NCI-H2107 (cell line): ENCODE results near the gene SFTPB.
"Not testable (repeated sequence)": the region's sequence is repeated elsewhere in the genome, so short reads cannot be mapped to it uniquely, and the experiment has no call there.

Source experiments
- DNase-seq: peaks from one replicate; lab custom pipeline; 2025; lab: John Stamatoyannopoulos, UW

The SFTPB gene

DNA sequence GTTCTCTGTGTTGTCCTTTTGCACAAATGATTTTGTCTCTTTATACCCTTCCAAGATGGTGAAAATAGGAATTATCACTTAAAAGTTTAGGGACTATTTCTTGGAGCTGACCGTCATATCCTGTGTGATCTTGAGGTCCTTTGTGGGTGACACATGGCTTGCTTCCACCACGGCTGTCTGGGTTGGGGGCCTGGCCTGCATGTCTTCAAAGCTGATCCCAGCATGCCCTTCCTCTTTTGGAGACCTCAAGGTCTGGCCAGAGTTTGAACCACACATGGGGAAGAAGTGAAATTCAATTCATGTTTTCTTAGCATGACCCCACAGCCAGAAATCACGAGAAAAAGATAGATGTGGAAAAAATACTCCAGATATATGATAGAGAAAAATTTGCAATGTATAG is 14.0 kb downstream of the SFTPB start:
- DNase-seq = no peak

GRCh38 chr2:85652056-85652455 is 15.9 kb downstream of the SFTPB start:
- DNase-seq = no peak

- DNase-seq = no peak
Observed at GRCh38 chr2:85651097-85651496, 16.9 kb downstream of the SFTPB start.

DNA sequence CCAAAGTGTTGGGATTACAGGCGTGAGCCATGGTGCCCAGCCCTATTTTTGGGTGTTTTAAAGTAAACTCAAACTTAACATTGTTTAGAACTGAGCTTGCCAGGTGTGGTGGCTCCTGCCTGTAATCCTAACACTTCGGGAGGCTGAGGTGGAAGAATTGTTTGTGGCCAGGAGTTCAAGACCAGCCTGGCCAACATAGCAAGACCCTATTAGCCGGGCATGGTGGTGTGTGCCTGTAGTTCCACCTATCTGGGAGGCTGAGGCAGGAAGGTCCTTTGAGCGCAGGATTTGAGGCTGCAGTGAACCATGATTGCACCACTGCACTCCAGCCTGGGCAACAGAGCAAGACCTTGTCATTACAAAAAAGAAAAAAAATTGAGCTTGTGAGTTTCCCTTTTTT is 17.5 kb downstream of the SFTPB start:
- no peak for DNase-seq

- no peak for DNase-seq
Observed at GRCh38 chr2:85649201-85650190, 18.5 kb downstream of the SFTPB start.

DNA sequence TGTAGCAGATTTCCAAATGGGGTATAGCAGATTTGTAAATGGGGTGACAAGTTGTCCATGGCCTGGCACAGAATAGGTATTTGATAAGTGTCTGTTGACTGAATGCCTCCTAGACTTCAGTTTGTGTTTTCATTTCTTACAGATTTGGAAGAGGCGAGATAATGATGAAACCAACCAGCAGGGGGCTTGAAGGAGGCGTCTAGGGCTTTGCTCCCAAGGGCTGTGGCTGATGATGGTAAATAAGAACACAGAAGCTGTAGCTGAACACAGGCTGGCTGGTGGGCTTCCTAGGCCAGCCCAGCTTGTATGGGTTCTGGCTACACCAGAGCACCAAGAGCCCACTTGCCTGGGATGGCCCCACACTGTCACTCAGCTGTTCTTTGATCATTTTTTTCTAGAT is 19.4 kb downstream of the SFTPB start:
- DNase-seq = no peak

DNA sequence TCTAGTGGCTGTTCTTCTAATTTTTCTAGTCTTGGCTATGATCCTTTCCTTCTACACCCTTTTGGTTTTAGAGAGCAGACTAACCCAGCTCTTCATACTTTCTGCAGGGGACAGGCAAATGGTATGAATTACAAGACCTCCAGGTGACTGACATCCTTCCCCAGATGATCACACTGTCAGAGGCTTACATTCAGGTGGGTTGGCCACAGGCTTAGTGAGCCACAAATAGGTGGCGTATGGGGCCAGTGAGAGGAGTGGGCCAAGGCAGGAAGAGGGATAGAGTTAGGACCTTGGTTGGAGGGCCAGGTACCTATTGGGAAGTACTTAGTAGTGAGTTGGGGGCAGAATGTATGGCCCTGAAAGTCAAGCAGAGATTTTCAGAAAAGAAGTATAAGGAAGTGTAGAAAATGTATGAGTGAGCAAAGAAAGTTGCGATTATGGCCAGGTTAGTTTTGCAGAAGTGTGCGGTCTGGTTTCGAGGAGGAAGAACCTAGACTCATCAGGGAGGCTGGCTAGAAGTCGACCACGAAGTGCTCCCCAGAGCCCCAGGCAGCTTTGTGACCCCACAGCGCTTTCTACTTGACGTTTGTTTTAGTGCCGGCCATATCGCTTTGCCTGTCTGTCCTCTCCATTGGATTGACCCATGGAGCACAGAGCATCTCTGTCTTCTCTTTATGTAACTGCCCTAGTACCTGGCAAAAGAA is 20.0 kb downstream of the SFTPB start:
- DNase-seq = no peak

DNA sequence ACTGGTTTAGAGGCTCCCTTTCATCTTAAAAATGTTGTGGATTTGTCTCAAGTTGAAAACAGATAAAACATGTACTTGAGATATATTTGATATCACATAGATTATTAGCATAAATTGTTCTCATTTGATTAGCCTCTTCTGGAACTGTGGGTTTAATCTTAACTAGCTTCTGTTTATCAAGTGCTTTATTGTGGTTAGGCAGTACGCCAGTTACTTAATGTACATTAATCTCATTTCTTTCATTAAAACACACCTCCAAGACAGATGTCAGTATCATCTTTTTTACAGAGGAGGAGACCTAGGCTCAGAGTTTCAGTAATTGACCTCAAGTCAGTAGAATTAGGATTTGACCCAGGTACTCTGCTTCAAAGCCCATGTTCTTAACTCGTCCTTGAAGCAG is 21.8 kb downstream of the SFTPB start:
- no peak for DNase-seq

- no peak for DNase-seq
Observed at GRCh38 chr2:85644909-85645308, 23.1 kb downstream of the SFTPB start.

DNA sequence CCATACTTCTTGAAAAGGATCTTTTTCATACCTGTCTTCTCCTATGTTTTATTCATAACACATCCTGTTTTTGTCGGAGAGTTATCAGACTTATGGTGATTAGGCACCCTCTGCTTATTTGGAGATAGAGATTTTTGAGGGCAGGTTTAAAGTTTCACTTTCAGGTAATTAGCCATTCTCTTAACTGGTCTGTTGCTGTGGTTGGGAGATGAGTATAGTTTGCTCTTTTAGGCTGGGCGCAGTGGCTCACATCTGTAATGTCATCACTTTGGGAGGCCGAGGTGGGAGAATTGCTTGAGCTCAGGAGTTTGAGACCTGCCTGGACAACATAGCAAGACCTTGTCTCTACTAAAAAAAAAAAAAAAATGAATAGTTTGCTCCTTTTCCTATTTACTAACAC is 25.3 kb downstream of the SFTPB start:
- DNase-seq = no peak

DNA sequence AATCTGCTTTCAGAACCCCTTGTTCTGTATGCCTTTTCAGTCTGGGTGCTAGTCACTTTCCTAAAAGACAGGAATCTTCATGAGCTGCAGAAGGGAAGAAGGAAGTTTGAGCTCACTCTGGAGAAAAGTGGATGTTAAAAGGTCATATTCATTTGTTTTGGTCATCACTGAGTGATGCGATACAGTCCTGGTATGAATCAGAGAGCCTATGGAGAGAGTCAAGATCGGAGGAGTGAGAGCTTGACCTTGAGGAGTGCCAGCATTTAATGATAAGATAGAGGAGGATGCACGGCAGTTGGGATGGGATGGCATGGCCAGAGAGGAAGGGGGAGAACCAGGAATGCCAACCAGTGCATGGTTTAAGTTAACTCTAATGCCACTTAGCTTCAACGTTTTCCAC is 32.4 kb downstream of the SFTPB start:
- DNase-seq = no peak

DNA sequence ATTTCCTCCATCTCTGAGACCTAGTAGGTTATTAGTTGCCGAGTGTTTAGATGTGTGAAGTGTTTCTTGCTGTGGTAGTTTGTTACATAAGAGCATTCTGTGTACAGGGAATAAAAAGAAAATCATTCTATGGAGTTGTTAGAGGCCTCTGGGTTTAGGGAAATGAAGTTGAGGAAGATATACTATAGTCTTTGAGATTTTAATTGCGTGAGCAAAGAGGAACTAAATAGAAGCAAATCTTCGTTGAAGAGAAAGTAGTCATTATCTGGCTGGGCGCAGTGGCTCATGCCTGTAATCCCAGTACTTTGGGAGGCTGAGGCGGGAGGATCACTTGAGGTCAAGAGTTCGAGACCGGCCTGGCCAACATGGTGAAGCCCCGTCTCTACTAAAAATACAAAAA is 33.0 kb downstream of the SFTPB start:
- no peak for DNase-seq

DNA sequence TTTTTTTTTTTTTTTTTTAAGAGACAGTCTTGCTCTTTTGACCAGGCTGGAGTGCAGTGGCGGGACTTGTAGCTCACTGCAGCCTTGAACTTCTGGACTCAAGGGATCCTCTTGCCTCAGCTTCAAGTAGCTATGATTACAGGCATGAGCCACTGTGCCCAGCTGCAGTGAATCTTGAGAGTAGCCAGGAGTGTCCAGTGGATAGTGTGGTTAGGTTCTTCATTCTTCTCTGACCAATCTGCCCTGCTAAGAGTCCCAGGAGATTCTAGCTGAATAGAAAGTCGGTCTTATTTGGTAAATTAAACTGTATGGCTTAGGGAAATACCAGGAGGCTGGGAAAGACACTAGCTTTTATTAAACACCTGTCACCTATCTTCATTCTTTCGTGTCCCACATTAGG is 36.7 kb downstream of the SFTPB start:
- DNase-seq = no peak

GRCh38 chr2:85628658-85629057 is 39.3 kb downstream of the SFTPB start:
- no peak for DNase-seq

DNA sequence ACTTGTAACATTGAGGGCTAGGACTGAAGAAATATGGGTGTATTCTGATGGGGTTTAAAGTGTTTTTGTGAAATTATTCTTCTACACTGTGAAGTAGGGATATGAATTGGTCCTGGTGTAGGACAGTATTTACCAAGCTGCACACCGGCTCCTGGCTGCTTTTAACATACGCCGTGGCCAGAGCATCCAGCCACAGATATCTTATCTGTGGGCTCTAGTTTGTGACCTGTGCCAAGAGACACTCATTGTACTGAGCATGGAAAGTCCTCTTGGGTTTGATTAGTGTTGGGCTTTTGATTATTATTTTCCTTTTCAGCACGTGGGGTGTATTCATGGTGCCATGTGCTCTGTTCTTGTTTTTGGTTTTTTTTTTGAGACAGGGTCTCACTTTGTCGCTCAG is 44.0 kb downstream of the SFTPB start:
- DNase-seq = no peak

DNA sequence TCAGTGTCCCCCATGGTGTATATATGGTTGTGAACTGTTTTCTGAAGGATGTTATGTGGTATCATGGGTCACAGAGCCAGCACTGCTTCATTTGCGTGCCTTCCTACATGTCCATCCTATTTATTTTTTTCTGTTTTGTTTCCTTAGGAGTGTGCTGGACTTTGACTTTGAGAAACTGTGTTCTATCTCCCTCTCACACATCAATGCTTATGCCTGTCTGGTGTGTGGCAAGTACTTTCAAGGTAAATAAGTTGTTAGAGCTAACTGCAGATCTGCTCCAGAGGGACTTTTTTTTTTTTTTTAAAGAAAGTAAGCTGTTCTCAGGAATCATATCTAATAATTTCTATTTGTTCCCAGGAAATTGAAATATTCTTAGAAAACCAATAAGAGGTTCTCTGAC is 46.7 kb downstream of the SFTPB start:
- DNase-seq = no peak

- DNase-seq = no peak
Observed at GRCh38 chr2:85619617-85620016, 48.4 kb downstream of the SFTPB start.

- DNase-seq = not testable (repeated sequence)
Observed at GRCh38 chr2:85617723-85618122, 50.3 kb downstream of the SFTPB start.

DNA sequence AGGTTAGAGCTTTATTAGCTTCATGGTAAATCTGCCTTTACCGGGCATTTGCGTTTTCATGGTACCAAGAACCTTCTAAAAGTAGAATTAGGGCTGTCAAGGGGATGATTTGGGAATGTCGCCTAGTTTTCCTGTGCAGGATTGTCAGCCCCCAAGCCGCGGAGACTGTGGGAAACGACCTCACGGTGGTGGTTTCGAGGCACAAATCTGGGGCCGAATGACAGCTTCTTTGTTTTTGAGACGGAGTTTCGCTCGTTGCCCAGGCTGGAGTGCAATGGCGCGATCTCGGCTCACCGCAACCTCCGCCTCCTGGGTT is 52.6 kb downstream of the SFTPB start:
- no peak for DNase-seq

GRCh38 chr2:85614757-85615156 is 53.2 kb downstream of the SFTPB start:
- not testable (repeated sequence) for DNase-seq

- DNase-seq = no peak
Observed at GRCh38 chr2:85613717-85614515, 54.1 kb downstream of the SFTPB start.

GRCh38 chr2:85611705-85612587 is 56.1 kb downstream of the SFTPB start, which contains the start of gene C2orf68:
Gene C2orf68 (minus strand): TSS chr2:85612066. CDS start chr2:85611984, 82 bp downstream.
- DNase-seq = peak; percentile 87
